GM12865 (cell line): ENCODE results near the gene PPM1N.

Experiments
- DNase-seq: peaks from one replicate; pipeline ENCODE4 v3.0.0; 2010; ENCODE audit warnings: low read depth
- H3K4me3 ChIP-seq: 2 replicates; pipeline ENCODE4 v1.5.1; 2011; ENCODE audit warnings: mild to moderate bottlenecking, low read depth, low read length, control low read depth
- CTCF ChIP-seq: IDR thresholded peaks from 2 replicates; pipeline ENCODE4 v1.5.1; 2011; ENCODE audit warnings: low read length, control low read depth, low read depth, inconsistent platforms; ENCODE audit not compliant: insufficient read depth; ENCODE audit errors: missing control alignments

Gene PPM1N

GRCh38 chr19:45511074-45511473 lies 12.8 kb downstream of the PPM1N start:
- peak overlapping the region; percentile 9; the same call in 1 of the 2 replicates for H3K4me3 ChIP-seq
- no peak for TF ChIP-seq CTCF
- no peak for DNase-seq

DNA sequence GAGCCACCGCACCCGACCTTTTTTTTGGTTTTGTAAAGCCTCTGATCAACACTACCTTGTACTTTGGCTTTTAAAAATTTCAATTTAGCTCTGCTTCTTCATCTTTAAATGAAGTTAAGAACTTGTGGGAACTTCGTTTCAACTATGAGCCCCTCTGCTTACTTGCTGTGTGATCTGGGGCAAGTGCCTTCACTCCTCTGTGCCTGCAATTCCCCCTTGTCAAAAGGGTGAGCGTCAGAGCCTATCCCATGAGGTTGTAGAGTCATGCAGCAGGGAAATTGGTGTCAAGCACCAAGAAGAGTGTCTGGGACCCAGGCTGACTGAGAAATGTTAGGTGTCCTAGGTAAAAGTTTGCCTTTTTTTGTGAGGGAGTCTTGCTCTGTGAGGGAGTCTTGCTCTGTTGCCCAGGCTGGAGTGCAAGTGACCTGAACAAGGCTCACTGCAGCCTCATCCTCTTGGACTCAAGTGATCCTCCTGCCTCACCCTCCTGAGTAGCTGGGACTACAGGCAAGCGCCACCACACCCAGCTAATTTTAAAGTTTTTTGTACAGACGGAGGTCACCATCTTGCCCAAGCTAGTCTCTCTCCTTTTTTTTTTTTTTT lies 14.7 kb downstream of the PPM1N start:
- H3K4me3 ChIP-seq: peak overlapping the region; percentile 23
- no peak for TF ChIP-seq CTCF
- no peak for DNase-seq

GRCh38 chr19:45514376-45515051 lies 16.3 kb downstream of the PPM1N start:
- TF ChIP-seq CTCF: no peak
- no peak overlapping the region; the same call in 1 of the 2 replicates for H3K4me3 ChIP-seq
- no peak for DNase-seq

DNA sequence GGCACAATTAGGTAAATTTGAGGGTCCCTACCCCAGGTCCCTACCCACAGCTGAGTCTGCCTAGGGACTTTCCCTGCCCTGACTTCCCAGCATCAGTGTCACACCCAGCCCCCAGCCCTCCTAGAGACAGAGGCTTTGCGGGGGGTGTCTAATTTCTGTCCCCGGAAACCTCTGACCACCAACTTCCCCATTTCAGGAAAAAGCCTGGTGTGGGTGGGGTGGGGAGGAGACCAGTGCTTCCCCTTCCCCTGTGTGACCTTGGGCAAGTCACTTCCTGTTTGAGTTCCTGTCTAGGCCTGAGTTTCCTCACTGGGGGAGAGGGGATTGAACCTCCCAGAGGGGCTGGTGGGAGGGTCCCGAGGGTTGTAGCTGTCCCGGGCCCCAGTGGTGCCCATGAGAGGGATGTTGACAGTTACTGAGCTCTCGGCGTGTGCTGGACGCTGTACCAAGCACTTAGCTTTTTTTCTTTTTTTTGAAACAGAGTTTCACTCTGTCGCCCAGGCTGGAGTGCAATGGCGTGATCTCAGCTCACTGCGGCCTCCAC lies 16.9 kb downstream of the PPM1N start:
- no peak overlapping the region for H3K4me3 ChIP-seq
- DNase-seq: peak; percentile 76
- TF ChIP-seq CTCF: no peak

GRCh38 chr19:45515807-45516401 lies 17.7 kb downstream of the PPM1N start:
- DNase-seq: no peak
- no peak for TF ChIP-seq CTCF
- H3K4me3 ChIP-seq: no peak overlapping the region

- no peak for TF ChIP-seq CTCF
- DNase-seq: no peak
Observed at GRCh38 chr19:45517238-45517637, 19.0 kb downstream of the PPM1N start.

More at GRCh38 chr19:45517238-45517637, 19.0 kb downstream of the PPM1N start:
- H3K4me3 ChIP-seq: no peak overlapping the region
